Activated CD4-positive, alpha-beta T cell treated with anti-CD3 and anti-CD28 coated beads, Interleukin-2, amount 50 U/mL, for 16 hours (primary cell): ENCODE results near the gene CCDC148.
"Not testable (repeated sequence)": the region's sequence is repeated elsewhere in the genome, so short reads cannot be mapped to it uniquely, and the experiment has no call there.

ENCODE experiments used
- DNase-seq: peaks from one replicate; pipeline ENCODE4 v3.0.0-alpha.2; 2020

The CCDC148 gene

GRCh38 chr2:158481116-158481515 lies 24.6 kb upstream of the CCDC148 start:
- no peak for DNase-seq

- no peak for DNase-seq
These were observed 22.3 kb upstream of the CCDC148 start for GRCh38 chr2:158478816-158479215.

DNA sequence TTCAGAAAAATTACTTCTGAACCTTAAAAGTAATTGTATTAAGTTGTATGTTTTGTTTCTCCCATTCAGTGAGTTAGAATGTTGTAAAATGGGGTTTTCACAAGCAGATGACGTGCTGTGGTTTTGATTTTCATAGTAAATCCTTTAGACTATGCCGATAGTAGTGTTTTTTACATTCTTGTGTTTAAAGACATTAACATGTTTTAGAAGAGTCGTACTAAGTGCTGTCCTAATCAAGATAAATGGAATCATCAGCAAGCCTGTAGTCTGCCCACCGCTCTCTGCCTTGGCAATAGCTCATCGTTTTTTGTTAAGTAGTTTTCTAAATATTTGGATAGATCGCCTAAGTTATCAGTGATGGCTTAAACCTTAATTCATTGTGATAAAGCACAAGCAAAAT lies 21.7 kb upstream of the CCDC148 start:
- no peak for DNase-seq

GRCh38 chr2:158477202-158477601 lies 20.6 kb upstream of the CCDC148 start:
- no peak for DNase-seq

DNA sequence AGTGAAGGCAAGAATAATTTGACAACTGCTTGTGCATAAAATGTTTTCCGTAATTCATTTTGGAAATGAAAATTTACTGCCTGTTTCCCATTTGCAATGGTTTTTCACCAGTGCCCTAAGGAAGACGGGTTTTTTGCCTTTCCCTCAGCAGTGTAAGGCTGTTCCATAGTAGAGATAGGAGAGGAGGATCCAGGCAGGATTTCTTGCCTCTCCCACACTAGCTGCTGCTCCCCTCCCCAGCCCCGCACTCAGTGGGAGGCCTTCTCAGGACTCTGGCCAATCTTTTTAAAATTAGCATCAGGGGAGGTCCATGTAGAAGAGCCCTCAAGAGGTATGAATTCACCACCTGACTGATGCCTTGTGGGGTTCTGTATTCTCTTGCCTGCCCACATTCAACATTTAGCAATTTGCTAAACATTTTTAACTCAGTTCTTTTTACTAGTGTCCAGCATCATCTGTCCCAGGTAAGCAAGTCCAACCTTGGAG lies 18.0 kb upstream of the CCDC148 start:
- DNase-seq, result not testable (repeated sequence)

DNA sequence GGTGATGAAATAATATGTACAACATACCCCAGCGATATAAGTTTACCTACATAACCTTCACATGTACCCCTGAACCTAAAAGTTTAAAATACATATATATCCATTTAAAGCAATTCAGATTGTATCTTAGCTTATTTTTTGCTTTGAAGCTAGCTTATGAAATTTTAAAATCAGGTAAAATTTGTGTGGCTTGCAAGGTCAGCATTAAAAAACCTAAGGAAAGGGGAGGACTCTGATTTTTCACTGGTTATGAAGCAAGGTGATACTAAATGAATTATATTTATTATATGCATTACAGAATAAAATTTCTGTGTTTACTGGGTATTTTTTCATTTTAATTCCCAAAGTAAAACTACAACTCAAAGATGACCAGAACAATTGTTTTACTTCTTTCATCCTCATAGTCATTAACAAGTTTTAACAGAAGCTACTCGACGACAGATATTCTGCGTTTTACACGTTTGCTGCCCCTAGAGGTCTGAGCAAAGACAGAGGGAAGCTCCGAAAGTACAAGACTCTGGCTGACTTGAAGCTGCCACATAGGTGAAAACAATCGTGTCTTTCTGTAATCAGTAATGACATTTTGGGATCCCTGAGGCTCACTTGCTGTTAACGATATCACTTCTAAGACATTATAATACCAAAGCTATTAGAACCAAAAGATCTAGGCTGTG lies 17.3 kb upstream of the CCDC148 start:
- no peak for DNase-seq

GRCh38 chr2:158473300-158473699 lies 16.7 kb upstream of the CCDC148 start:
- not testable (repeated sequence) for DNase-seq

DNA sequence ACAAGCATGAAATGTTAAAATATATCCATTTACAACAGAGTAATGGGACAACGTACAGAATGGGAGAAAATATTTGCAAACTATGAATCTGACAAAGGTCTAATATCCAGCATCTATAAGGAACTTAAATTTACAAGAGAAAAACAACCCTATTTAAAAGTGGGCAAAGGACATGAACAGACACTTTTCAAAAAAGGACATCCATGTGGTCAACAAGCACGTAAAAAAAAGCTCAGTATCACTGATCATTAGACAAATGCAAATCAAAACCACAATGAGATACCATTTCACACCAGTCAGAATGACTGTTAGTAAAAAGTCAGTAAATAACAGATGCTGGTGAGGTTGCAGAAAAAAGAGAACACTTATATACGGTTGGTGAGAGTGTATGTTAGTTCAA lies 16.3 kb upstream of the CCDC148 start:
- not testable (repeated sequence) for DNase-seq

DNA sequence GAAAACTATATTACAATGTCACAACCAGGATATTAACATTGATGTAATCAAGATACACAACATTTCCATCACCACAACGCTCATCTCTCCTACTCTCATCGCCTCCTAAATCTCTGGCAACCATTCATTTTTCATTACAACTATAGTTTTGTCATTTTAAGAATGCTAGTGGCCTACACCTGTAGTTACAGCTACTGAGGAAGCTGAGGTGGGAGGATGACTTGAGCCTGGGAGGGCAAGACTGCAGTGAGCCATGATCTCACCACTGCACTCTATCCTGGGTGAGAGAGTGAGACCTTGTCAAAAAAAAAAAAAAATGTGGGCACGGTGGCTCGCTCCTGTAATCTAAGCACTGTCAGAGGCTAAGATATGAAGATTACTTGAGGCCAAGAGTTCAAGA lies 10.7 kb upstream of the CCDC148 start:
- no peak for DNase-seq

DNA sequence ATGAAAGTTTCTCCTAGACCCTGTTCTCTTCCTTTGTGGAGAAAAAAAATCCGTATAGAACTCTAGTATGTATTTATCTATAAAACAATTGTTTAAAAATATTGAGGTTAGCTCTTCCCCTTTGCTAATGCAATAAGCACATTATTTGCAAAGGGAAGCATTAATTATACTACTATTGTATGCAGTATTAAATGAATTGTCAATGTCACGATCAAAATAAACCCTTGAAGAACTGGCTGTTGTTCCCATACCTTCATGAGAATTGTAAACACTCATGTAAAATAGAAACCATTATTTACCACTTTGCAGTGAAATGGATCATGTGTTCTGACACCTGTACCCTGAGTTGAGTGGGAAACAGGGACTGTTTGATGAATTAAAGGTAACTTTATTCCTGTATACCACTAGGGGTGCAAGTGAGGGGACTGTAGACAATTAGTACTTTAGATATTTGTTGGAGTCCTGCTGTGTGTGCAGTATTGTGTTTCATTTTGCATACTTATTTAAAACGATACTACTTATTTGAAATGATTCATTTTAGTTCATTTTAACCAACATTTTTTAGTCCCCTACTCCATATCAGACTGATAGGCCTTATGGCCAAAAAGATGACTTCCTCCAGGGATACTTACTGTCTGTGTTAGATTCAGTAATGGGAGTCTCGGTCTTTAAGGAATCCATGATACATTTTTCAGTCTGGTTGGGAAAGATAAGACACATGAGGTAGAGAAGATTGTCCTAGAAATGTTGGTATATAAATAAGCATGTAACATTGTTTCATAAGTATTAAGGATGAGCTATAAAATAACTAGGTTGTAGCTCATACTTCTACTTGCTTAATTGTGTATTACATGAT lies 8.1 kb upstream of the CCDC148 start:
- DNase-seq, result peak; percentile 50

GRCh38 chr2:158463496-158464095 lies 7.0 kb upstream of the CCDC148 start:
- no peak for DNase-seq

DNA sequence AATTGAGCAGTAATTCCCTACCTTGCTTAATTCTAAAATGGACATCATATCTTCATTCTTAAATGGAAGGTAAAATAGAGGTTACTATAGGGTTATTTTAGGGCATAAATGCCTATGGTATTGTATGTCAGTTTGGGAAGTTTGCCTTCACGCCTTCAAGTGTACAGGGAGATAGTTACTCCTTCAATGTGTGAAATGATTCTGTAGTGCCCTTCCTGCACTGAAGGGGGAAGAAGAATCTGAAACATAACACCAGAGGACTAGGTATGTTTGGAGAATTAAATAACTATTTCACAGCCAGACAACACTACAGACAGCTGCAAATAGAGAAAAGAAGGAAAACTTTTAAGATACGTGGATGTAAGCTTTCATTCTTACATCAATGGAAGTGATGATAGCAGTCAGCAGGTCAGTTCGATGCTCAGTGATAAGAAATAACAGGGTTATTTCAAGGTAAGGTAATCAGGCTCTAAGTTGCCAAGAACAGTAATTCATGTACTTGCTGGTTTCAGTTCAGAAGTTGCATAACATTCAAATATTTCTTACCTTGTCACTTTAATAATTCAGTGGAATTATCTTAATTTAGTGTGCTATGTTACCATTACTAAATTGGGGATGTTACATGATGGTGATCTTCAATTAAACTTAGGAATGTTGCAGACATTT lies 4.2 kb upstream of the CCDC148 start:
- DNase-seq, result peak; percentile 16

- DNase-seq, result no peak
These were observed 2.8 kb upstream of the CCDC148 start for GRCh38 chr2:158459161-158460003.

DNA sequence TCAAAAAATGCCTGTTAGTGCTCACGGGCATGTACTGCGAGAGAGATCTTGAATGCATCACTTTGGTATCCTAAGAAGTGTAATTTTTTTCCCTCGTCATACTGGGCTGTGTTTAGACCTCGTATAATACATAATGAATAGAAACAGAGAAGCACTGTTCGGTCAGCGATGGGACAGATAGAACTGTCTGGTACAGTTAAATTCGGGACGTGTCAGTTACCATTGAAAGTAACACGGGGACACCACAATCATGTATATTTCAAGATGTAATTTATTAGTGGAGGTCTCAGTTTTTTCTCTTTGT lies 2.0 kb upstream of the CCDC148 start:
- no peak for DNase-seq

GRCh38 chr2:158457826-158458616 lies 1.5 kb upstream of the CCDC148 start:
- DNase-seq, result peak; percentile 54

- DNase-seq, result peak; percentile 46
These were observed 706 bp upstream of the CCDC148 start for GRCh38 chr2:158457092-158457825.

DNA sequence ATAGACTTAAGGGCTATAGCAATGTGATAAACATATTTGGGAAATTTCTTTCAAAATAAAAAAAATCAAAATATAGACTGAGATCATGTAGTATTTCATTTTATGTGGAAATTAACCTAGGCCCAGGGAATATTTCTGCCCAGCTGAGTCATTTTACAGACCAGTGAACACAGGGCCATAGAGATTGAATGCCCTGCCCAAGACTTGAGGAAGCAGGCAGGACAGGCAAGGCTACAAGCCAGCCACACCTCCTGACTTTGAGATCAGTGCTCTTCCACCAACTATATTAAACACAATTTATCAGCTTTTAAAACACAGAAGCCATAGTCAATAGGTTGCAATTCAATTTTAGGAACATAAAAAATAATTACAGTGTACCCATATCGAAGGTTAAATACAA lies 12.9 kb downstream of the CCDC148 start:
- no peak for DNase-seq

DNA sequence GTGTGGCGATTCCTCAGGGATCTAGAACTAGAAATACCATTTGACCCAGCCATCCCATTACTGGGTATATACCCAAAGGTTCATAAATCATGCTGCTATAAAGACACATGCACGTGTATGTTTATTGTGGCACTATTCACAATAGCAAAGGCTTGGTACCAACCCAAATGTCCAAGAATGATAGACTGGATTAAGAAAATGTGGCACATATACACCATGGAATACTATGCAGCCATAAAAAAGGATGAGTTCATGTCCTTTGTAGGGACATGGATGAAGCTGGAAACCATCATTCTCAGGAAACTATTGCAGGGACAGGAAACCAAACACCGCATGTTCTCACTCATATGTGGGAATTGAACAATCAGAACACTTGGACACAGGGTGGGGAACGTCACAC lies 17.5 kb downstream of the CCDC148 start:
- not testable (repeated sequence) for DNase-seq

DNA sequence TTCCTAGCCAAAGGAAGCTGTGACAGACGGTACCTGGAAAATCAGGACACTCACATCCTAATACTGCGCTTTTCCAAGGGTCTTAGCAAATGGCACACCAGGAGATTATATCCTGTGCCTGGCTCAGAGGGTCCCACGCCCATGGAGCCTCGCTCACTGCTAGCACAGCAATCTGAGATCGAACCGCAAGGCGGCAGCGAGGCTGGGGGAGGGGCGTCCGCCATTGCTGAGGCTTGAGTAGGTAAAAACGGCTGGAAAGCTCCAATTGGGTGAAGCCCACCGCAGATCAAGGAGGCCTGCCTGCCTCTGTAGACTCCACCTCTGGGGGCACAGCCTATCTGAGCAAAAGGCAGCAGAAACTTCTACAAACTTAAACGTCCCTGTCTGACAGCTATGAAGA lies 22.8 kb downstream of the CCDC148 start:
- not testable (repeated sequence) for DNase-seq

- DNase-seq, result no peak
These were observed 24.4 kb downstream of the CCDC148 start for GRCh38 chr2:158432117-158432516.

DNA sequence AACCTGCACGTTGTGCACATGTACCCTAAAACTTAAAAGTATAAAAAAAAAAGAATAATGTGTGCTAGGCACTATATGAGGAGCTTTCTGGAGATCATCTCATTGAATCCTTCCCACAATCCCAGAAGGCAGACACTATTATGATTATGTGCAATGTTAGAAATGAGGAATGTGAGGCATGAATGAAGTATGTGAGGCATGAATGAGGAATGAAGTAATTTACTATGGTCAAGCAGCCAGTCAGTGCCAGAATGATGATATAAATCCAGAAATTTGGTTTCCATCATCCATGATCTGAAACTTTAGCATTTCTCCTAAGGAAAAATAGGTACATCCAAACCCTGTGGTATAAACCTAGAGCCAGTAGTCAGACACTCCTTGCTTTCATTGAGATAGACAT lies 42.0 kb downstream of the CCDC148 start:
- no peak for DNase-seq
